GM18870 (cell line): Measurements from ENCODE around the gene PVRIG.
A peak's percentile ranks its signal among the peaks of the same experiment; 100 is the strongest.
"Not testable (repeated sequence)": the region's sequence is repeated elsewhere in the genome, so short reads cannot be mapped to it uniquely, and the experiment has no call there.

Experiments
- ATAC-seq: cut with Tn5 transposase; IDR thresholded peaks from one replicate; pipeline ENCODE4 v1.9.1; 2021; ENCODE audit warnings: moderate library complexity; ENCODE audit not compliant: unreplicated experiment

PVRIG gene

GRCh38 chr7:100219801-100220585 lies at the start of gene PVRIG:
TSS of gene PVRIG (plus strand) at chr7:100219949. CDS start at chr7:100219971, 22 bp downstream.
- ATAC-seq = not testable (repeated sequence)

GRCh38 chr7:100170101-100170897 lies 49.5 kb upstream of the PVRIG start:
- no peak for ATAC-seq

GRCh38 chr7:100171087-100171681 lies 48.6 kb upstream of the PVRIG start:
- ATAC-seq = no peak

- no peak for ATAC-seq
These were observed 47.9 kb upstream of the PVRIG start for GRCh38 chr7:100171840-100172239.

GRCh38 chr7:100173806-100174495 lies 45.8 kb upstream of the PVRIG start:
- ATAC-seq = no peak

GRCh38 chr7:100174582-100174981 lies 45.2 kb upstream of the PVRIG start:
- ATAC-seq = no peak

- ATAC-seq = no peak
These were observed 44.3 kb upstream of the PVRIG start for GRCh38 chr7:100175296-100175935.

GRCh38 chr7:100176096-100177044 lies 43.4 kb upstream of the PVRIG start:
- ATAC-seq = no peak

GRCh38 chr7:100177045-100178001 lies 42.4 kb upstream of the PVRIG start, which contains the start of the genes GPC2 and STAG3:
TSS of gene GPC2 (minus strand) at chr7:100177381. CDS start at chr7:100177199, 182 bp downstream.
TSS of gene STAG3 (plus strand) at chr7:100177918. CDS start at chr7:100180557, 2,639 bp downstream.
- ATAC-seq = peak; percentile 81

GRCh38 chr7:100180084-100180483 lies 39.7 kb upstream of the PVRIG start:
- ATAC-seq = not testable (repeated sequence)

- ATAC-seq = not testable (repeated sequence)
These were observed 37.1 kb upstream of the PVRIG start for GRCh38 chr7:100182616-100183015.

GRCh38 chr7:100183090-100183489 lies 36.7 kb upstream of the PVRIG start:
- ATAC-seq = not testable (repeated sequence)

- ATAC-seq = no peak
These were observed 34.0 kb upstream of the PVRIG start for GRCh38 chr7:100185726-100186125.

- no peak for ATAC-seq
These were observed 30.7 kb upstream of the PVRIG start for GRCh38 chr7:100189061-100189460.

- no peak for ATAC-seq
These were observed 29.6 kb upstream of the PVRIG start for GRCh38 chr7:100190048-100190711.

- ATAC-seq = no peak
These were observed 28.0 kb upstream of the PVRIG start for GRCh38 chr7:100191775-100192174.

GRCh38 chr7:100192281-100192862 lies 27.4 kb upstream of the PVRIG start:
- not testable (repeated sequence) for ATAC-seq
